Testis (tissue), 2 donors: ENCODE results near the gene GAGE12G.
"Not testable (repeated sequence)": the region's sequence is repeated elsewhere in the genome, so short reads cannot be mapped to it uniquely, and the experiment has no call there.

ENCODE experiments used
- CTCF ChIP-seq, 3 experiments: fragments of 450-650 bp in 2 of 3; fragments of 200-600 bp in 1 of 3; sonication (generic) in 1 of 3; IDR thresholded peaks; one replicate each; pipeline ENCODE4 v1.5.1; 2016 to 2019; ENCODE audit warnings: antibody characterized with exemption in 3 of 3, mild to moderate bottlenecking in 2 of 3, moderate library complexity in 1 of 3
- POLR2A ChIP-seq: fragments of 450-650 bp; IDR thresholded peaks from one replicate; pipeline ENCODE4 v1.6.1; 2017; ENCODE audit warnings: antibody characterized with exemption, mild to moderate bottlenecking, moderate library complexity

GRCh38 chrX:49569152-49569551 lies 1.0 kb upstream of the GAGE12G start:
- not testable (repeated sequence) for TF ChIP-seq CTCF (IDR thresholded peaks at IDR 0.05); POLR2A
